Activated CD4-positive, CD25-positive, alpha-beta regulatory T cell treated with anti-CD3 and anti-CD28 coated beads, Interleukin-2, amount 50 U/mL, for 72 hours (primary cell): ENCODE measurements around the gene CCDC178.
"Not testable (repeated sequence)": the region's sequence is repeated elsewhere in the genome, so short reads cannot be mapped to it uniquely, and the experiment has no call there.

Experiments
- DNase-seq: peaks from one replicate; pipeline ENCODE4 v3.0.0; 2021

CCDC178 gene

GRCh38 chr18:33210575-33211189, 229.8 kb downstream of the CCDC178 start:
- DNase-seq = no peak

GRCh38 chr18:33205777-33206176, 234.7 kb downstream of the CCDC178 start:
- DNase-seq = no peak

GRCh38 chr18:33201509-33201926, 239.0 kb downstream of the CCDC178 start:
- no peak for DNase-seq

DNA sequence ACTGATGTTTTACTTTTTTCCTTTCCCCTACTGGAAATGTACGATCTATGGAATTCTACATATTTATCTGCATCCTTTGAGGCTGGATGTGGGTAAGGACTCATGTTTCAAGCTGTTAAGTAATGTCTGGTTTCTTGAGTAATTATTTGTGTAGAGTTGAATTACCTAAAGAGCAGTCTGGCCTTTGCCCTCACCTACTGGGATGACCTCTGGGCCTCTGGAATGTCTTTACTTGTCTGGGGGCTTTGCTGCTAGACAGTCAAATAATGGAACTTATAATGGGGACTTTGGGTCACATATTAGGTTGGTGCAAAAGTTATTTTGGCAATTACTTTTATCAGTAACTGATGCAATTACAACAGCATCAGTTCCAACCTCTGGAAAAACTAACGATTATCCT, 244.7 kb downstream of the CCDC178 start:
- DNase-seq = no peak

DNA sequence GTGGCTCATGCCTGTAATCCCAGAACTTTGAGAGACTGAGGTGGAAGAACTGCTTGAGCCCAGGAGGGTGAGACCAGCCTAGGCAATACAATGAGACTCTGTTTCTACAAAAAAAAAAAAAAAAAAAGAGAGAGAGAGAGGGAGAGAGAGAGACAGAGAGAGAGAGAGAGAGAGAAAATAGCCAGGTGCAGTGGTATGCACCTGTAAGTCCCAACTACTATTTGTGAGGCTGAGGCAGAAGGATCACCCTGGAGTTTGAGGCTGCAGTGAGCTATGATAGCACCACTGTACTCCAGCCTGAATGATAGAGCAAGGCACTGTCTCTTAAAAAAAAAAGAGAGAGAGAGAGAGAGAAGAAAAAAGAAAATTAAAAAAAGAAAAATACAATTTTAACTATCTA, 245.7 kb downstream of the CCDC178 start:
- no peak for DNase-seq

DNA sequence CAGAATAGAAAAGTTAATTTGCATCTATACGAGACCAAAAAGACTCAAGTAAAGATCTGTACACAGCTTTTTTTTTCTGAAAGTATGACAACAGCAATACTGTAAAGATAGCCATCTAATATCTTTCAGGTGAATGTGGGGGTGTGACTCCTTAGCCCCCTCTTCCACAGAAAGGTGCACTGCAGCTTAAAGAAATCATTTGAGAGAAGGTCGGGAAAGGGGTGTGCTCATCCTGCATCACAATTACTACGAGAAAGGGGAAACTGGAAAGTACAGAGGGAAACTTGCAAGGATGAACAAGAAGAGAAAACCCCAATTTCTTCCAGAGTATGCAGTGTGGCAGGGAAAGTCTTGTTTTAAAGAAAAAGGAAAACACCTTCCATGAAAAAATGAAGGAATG, 255.6 kb downstream of the CCDC178 start:
- no peak for DNase-seq

DNA sequence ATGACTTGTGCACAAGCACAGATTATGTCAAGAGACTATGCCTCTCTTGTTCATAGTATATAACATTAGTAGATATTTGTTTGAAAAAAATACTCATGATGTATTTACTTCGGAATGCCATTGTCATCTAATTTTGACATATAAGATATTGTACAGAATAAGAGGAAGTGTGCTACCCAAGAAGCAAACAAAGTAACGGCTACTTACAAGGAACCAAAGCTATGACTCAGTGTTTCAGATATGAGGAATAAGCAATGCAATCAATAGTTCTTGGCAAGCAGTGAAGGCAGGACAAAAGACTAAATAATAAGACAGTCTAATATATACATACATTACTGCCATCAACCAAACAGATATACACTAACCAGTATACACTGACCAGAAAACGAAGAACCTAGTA, 256.3 kb downstream of the CCDC178 start:
- no peak for DNase-seq

- DNase-seq = no peak
These were observed 257.4 kb downstream of the CCDC178 start for GRCh38 chr18:33183136-33183535.

DNA sequence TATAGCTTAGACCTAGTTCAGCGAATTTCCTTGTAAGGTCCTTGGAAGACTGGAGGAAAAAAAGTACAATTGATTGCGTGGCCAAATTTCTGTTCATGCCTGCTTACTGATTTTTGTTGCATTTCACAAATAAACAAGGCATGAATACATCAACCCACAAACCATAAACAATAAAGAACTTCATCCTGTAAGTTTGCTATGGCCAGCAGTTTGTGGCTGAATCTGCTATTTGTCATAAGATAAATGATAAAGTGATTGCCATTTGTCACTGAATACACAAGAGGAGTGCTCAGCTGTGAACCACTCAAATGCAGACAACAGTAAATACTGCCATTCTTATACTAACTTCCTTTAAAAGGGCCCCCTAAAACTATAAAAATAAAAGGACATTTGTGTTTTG, 259.5 kb downstream of the CCDC178 start:
- no peak for DNase-seq

DNA sequence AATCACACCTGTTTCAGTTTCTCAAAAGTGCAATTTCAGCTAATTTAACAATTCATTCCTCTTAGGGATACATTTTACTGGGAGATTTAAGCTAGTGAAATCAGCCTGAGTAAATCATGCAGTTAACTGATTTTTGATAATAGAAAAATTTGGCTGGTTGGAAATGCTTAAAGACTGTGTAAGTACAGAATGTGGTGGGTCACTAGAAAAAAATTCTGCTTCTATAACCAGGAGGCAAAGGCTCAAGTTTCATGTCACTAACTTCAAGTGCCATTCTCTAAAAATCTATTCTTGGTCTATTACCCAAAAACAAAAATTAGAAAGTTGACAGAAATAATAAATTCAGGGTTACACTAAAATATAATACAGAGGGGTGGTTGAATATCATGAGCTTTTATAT, 271.3 kb downstream of the CCDC178 start:
- DNase-seq = no peak

- DNase-seq = not testable (repeated sequence)
These were observed 276.4 kb downstream of the CCDC178 start for GRCh38 chr18:33164121-33164520.

DNA sequence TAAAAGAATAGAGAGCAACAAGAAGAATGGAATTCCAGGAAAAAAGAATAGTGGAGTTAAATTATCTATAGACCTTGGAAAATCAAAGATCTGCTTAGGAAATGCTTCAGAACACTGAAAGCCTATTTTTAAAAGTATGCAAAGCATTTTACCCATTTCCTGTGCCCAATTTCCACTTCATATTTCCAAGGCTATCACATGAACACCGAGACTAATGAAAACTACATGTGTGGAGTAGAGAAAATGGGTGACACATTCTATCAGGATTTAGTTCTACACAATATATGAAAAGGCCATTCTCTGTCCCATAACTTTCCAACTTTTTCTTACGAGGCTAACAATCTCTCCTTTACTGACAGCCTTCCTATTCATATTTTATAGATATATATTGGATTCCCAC, 279.4 kb downstream of the CCDC178 start:
- DNase-seq = no peak

GRCh38 chr18:33159151-33159550, 281.4 kb downstream of the CCDC178 start:
- DNase-seq = no peak

DNA sequence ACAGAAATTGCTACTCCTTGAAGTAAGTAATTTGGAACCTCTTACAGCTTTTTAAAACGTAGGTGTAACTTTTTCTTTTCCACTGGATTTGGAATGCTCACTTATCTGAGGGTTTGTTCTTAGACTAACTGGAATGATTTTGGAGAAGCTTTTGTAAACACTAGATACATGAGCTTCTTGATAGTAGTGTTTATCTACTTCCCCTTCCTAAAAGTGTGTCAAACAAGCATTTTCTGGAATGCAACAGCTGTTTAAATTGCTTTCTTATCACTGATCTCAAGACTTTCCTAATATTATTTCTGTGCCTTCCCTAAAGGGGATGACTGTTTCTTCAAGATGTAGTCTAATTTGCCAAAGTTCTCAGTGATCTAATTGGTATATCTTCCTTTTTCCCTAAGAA, 282.6 kb downstream of the CCDC178 start:
- no peak for DNase-seq

GRCh38 chr18:33156906-33157470, 283.5 kb downstream of the CCDC178 start:
- no peak for DNase-seq

DNA sequence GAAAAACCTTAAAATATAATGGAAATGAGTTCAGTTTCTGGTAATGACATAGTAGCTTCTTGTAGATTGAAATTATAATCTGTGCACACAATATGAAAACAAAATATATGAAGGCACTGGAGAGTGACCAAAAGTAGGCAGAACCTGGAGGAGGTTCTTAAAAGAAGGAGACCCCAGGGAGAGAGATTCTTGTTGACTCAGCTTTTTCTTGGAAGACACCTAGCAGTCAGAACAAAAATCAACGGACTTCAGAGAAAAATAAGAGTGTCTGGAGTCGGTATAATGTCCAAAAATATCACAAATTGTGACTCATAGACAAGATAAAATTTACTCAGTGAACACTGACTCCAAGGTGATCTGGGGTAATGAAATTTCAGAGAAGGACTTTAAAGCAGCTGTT, 286.5 kb downstream of the CCDC178 start:
- no peak for DNase-seq

GRCh38 chr18:33152376-33152775, 288.1 kb downstream of the CCDC178 start:
- no peak for DNase-seq

GRCh38 chr18:33147811-33148210, 292.7 kb downstream of the CCDC178 start:
- not testable (repeated sequence) for DNase-seq

GRCh38 chr18:33146014-33146413, 294.5 kb downstream of the CCDC178 start:
- DNase-seq = no peak

DNA sequence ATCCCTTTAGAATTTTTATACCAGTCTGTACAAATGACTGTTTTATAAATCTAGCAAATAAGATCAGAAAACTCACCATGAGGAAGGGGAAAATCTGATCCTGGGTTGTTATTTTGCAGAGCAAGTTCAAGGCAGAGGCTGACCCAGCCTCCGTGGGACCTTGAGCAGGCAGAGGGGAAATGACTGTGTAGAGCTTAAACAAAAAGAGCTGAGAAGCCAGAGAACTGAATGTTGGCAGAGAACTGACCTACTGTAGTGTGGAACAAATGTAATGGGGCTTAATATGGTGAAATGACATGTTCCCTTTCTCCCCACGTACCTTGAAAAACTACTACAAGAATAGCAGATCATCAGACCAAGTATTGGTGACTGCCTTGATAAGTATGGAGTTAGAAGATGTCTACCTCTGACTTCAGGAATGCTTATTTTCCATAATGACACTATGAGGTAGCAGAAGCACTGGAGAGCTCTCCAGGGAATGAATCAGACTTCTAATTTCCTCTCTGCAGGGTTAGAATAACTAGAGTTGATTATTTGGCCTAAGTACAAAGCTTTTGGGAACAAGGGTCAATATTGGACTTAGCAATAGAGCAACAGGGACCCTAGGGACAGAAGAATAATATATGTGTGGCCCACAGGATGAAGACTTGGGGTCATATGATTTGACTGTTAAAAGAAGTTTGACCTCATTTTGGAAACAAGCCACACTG, 304.4 kb downstream of the CCDC178 start:
- no peak for DNase-seq

GRCh38 chr18:33132657-33133056, 307.9 kb downstream of the CCDC178 start:
- DNase-seq = no peak

GRCh38 chr18:33128581-33128980, 311.9 kb downstream of the CCDC178 start:
- DNase-seq = no peak

GRCh38 chr18:33123862-33124518, 316.5 kb downstream of the CCDC178 start:
- DNase-seq = no peak

DNA sequence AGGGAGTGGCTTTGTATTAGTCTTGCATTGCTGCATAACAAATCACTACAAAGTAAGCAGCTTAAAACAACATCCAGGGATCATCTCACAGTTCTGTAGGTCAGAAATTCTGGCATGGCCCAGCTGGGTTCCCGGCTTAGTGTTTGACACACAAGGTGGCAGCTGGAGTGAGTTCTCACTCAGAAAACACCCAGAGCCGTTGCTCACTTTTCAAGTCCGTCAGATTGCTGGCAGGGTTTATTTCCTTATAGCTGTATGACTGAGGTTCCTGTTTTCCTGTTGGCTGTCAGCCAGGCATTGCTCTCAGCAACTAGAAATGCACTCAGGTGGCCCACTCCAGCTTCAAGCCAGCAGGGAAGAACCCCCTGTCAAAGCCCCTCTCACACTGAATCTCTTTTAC, 324.1 kb downstream of the CCDC178 start:
- DNase-seq = no peak
